Left forelimb (tissue), 1 donor: Measurements from ENCODE around the gene SH2B3.
"Not testable (repeated sequence)": the region's sequence is repeated elsewhere in the genome, so short reads cannot be mapped to it uniquely, and the experiment has no call there.

ENCODE experiments used
- DNase-seq: peaks from one replicate; pipeline ENCODE4 v3.0.0-alpha.2; 2018; ENCODE audit warnings: low spot score

SH2B3 gene

GRCh38 chr12:111387747-111388323 lies 17.9 kb upstream of the SH2B3 start:
- no peak for DNase-seq

DNA sequence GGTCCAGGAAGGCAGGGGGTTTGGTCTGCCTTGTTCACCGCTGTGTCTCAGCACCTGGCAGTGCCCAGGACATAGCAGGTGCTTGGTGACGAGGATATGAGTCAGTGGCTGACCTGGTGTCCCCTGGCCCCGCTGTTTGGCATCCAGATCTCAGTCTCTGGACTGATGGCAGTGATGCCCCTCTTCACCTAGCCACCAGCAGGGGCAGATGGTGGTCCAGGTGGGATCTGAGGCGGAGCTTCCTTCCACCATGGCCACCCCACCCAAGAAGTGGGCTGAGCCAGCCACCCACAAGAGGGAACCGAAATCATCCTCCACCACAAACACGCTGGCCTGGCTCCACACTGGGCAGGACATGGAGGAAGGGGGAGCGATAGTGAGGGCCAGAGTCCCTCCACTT lies 16.1 kb upstream of the SH2B3 start:
- DNase-seq = no peak

DNA sequence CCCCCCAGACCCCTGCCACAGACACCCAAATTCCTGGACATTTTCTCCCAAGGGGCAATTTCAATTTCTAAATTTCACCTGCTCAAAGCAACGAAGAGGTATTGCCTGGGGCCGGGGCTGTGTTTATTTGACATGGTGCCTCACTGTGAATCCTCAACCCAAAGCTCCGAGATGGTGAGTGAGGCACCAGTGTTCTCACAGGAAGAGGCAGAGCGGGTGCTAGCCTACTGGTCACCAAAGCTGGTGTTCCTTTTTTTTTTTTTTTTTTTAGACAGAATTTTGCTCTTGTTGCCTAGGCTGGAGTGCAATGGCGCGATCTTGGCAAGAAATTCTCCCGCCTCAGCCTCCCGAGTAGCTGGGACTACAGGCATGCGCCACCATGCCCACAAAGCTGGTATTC lies 14.8 kb upstream of the SH2B3 start:
- no peak for DNase-seq

DNA sequence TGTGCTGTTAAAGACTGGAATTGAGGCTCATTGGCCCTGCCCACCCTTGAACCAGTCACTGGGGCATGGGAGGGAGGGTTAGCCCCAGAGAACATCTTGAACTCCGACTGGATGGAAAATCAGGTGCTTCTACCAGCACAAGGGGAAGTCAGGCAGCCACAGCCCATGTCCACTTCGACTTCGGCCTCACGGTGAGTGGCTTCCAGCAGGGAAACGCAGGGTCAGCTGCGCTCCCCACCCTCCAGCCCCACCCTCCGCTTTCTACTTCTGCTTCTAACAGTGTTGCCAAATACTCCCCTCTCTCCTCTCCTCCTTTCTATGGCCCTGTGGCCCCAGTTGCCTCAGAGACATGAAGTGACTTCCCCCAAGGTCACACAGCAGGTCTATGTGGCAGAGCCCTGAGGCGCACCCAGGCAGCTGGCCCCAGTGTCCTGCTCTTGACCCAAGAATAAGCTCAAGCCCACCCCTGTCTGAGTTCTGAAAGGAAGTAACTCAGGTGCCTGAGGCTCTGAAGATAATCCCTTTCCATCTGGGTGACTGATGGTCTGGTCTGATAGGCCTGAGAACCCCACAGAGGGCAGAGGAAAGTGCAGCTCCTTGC lies 11.9 kb upstream of the SH2B3 start:
- no peak for DNase-seq

GRCh38 chr12:111394480-111394879 lies 11.2 kb upstream of the SH2B3 start:
- DNase-seq = no peak

- DNase-seq = no peak
Measured at GRCh38 chr12:111395336-111396187, 10.2 kb upstream of the SH2B3 start.

DNA sequence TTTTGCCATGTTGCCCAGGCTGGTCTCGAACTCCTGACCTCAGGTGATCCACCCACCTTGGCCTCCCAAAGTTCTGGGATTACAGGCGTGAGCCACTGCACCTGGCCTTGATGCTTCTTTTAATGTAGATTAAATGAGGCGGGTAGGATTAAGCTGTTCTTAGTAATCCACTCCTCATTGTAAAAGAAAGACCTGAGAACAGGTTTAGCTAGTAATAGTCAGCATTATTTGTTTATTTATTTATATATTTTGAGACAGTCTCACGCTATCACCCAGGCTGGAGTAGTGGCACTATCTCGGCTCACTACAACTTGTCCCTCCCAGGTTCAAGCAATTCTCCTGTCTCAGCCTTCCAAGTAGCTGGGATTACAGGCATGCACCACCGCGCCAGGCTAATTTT lies 9.5 kb upstream of the SH2B3 start:
- not testable (repeated sequence) for DNase-seq

- peak; percentile 89 for DNase-seq
Measured at GRCh38 chr12:111396726-111397445, 8.8 kb upstream of the SH2B3 start.

DNA sequence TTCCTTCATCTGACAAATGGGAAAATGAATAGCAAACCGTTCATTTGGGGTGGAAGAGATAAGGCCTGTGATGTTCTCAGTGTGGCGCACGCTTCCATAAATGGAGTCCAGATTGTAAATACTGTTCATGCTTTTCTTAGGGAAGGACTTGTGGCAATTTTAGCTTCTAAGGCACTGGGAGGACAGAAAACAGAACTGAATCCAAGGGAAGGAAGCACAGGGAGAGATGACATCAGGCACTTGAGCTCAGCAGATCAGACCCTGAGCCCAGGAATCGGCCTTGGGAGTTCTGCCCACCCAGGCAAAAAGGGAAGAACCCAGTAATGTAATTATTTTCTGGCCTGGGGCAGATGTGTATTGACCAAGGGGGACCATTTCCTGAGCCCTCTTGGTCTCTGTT lies 7.2 kb upstream of the SH2B3 start:
- no peak for DNase-seq

- DNase-seq = not testable (repeated sequence)
Measured at GRCh38 chr12:111399741-111400404, 5.8 kb upstream of the SH2B3 start.

DNA sequence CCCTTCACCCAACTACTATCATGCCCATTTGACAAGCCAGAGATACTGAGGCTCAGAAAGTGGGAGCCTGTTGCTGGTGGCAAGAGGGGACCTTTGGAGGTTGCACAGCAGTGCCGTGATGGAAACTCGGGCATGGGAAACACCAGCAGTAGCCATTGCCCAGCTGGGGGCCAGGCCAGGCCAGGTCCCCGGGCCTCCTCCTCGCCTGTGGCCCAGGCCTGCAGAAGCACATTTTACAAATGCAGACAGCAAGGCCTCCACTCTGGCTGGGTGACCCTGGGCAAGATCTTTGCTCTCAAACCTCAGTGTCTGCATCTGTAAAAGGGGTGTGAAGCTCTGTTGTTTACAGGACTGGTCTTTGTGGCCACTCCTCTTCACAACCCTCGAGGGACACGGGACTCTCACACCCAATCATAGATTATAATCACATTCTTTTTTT lies 4.5 kb upstream of the SH2B3 start:
- no peak for DNase-seq

DNA sequence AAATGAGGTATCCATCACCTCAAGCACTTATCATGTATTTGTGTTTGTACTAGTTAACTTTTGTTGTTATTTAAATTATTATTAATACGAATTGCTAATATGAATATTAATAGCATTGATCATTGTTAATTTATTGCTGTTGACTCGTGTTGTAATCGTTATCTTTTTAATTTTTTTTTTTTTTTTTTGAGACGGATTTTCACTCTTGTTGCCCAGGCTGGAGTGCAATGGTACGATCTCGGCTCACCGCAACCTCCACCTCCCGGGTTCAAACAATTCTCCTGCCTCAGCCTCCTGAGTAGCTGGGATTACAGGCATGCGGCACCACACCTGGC lies 3.3 kb upstream of the SH2B3 start:
- not testable (repeated sequence) for DNase-seq

GRCh38 chr12:111404362-111405148 lies 1.2 kb upstream of the SH2B3 start:
- no peak for DNase-seq

- peak; percentile 92 for DNase-seq
Measured at GRCh38 chr12:111405149-111405858, 419 bp upstream of the SH2B3 start.

- no peak for DNase-seq
Measured at GRCh38 chr12:111406474-111407376, 1.0 kb downstream of the SH2B3 start.

- no peak for DNase-seq
Measured at GRCh38 chr12:111407377-111408115, 1.8 kb downstream of the SH2B3 start.

DNA sequence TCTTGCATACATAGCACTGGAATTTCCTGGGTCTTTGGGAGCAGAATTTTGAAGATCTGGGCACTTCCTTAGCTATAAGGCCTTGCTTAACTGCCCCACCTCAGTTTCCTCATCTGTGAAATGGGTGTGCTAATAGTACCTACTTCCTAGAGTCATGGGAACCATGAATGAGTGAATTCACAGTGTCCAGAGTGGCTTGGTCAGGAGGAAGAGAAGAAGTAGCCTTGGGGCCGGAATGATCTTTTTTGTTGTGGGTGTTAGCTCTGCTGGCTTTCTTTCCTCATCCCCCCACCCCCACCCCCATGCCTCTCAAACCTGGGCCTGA lies 2.4 kb downstream of the SH2B3 start:
- no peak for DNase-seq

DNA sequence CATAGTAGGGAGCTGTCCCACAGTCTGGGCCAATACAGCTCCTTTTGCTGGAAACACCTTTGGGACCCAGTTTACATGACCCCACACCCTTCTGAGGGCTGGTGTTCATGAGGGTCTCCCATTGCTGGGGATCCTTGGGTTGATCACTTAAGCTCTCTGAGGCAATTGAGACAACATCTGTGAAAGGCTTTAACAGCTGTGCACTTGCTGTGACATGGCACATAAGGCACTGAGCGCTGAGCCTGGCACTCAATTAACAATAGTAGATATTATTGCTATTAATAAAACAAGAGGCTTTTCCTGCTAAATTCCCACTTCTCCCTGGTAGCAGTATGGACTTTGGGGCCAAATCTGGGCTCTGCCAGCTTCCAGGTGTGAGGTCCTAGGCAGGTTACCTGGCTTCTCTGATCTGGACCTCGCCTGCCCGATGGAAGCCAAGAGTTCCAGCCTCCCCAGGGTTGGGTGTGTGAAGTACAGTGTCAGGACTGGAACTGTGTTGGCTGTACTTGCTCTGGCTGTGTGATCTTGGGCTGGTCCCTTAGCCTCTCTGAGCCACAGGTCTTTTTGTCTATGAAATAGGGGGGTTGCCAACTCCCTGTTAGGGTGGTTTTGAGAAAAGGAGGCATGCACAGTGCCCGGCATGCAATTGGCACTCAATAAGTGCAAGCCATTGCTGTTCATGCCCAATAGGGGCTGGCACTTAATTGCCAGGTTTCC lies 3.1 kb downstream of the SH2B3 start:
- no peak for DNase-seq
